K562 (cell line): ENCODE data around the gene CELSR1. TPM values are rescaled to one million over a fixed set of nuclear protein-coding genes. Genes with fewer than 3 reads are reported as not detected.

Source experiments
- ATAC-seq: fragments of 200-7000 bp; cut with Tn5 transposase; 3 replicates; pipeline ENCODE4 v1.9.1; 2020; ENCODE audit warnings: moderate library complexity
- BruUV-seq: library from RNA; stranded (reverse); fragments of 400-500 nt; replicated peaks from 2 replicates; lab custom pipeline; 2021; lab: Mats Ljungman, UMichigan
- CTCF ChIA-PET: fragments of 300-600 bp; formaldehyde crosslinking; extraction: SDS; loops from one replicate; lab custom pipeline; 2021; ENCODE audit warnings: low intra/inter-chr PET ratio; lab: Yijun Ruan, JAX
- POLR2A ChIA-PET: fragments of 300-600, 350-650 bp; sonication (Branson Sonifier 250); formaldehyde crosslinking; extraction: SDS; loops from one replicate; lab custom pipeline; 2021; ENCODE audit warnings: antibody characterized with exemption, inconsistent platforms; lab: Yijun Ruan, JAX
- DNase-seq, 4 experiments: peaks; one replicate each; pipeline versions ENCODE4 v3.0.0 to v3.0.0-alpha.2; 2011 to 2018; ENCODE audit warnings: low spot score in 3 of 4, mixed read lengths in 3 of 4; ENCODE audit errors: extremely low read depth in 1 of 4
- FAIRE-seq: peaks from 2 replicates; lab custom pipeline; 2011; peaks lifted over from hg19 to GRCh38; lab: Jason Lieb, UNC
- H2AFZ ChIP-seq: 2 replicates; pipeline ENCODE4 v1.6.0; 2011; ENCODE audit warnings: low read depth, low read length, control low read depth, inconsistent platforms
- H3K27ac ChIP-seq: fragments of 200-600 bp; 3 replicates; pipeline ENCODE4 v1.8.0; 2011; ENCODE audit warnings: low read depth, mild to moderate bottlenecking, control low read depth, inconsistent platforms, low read length, moderate library complexity, mixed read lengths; ENCODE audit errors: extremely low read depth
- H3K27me3 ChIP-seq, 2 experiments: fragments of 300-600 bp in 1 of 2; 2 replicates in 1 of 2; 3 replicates in 1 of 2; pipeline versions ENCODE4 v1.6.0 to v1.8.0; 2011; ENCODE audit warnings: inconsistent platforms in 2 of 2, low read length in 2 of 2, mild to moderate bottlenecking in 1 of 2, mixed read lengths in 1 of 2, moderate library complexity in 1 of 2; ENCODE audit not compliant: control insufficient read depth in 2 of 2, insufficient read depth in 2 of 2
- H3K36me3 ChIP-seq: fragments of 300-600 bp; 3 replicates; pipeline ENCODE4 v1.8.0; 2011; ENCODE audit warnings: mild to moderate bottlenecking, low read length, inconsistent platforms; ENCODE audit not compliant: control insufficient read depth, insufficient read depth
- H3K4me1 ChIP-seq, 2 experiments: fragments of 200-600 bp in 1 of 2; replicated peaks in 1 of 2; 2 replicates in 1 of 2; 3 replicates in 1 of 2; pipeline versions ENCODE4 v1.5.1 to v1.8.0; 2011; ENCODE audit warnings: inconsistent platforms in 2 of 2, low read length in 2 of 2, mild to moderate bottlenecking in 1 of 2, mixed read lengths in 1 of 2, moderate library complexity in 1 of 2; ENCODE audit not compliant: control insufficient read depth in 2 of 2, insufficient read depth in 2 of 2
- H3K4me2 ChIP-seq: 2 replicates; pipeline ENCODE4 v1.6.1; 2011; ENCODE audit warnings: low read length, control low read depth, inconsistent platforms, mixed read lengths; ENCODE audit not compliant: insufficient read depth
- H3K4me3 ChIP-seq: fragments of 200-600 bp; sonication (generic), shearing (Covaris generic); 2 replicates; pipeline ENCODE4 v1.5.1; 2016; ENCODE audit warnings: control low read depth, inconsistent platforms
- H3K79me2 ChIP-seq: fragments of 200-600 bp; 3 replicates; pipeline ENCODE4 v1.8.0; 2011; ENCODE audit warnings: low read length, inconsistent platforms; ENCODE audit not compliant: control insufficient read depth, insufficient read depth
- H3K9ac ChIP-seq, 2 experiments: 2 replicates each; pipeline versions ENCODE4 v1.6.0 to v1.6.1; 2011; ENCODE audit warnings: low read depth in 2 of 2, low read length in 2 of 2, control low read depth in 1 of 2, inconsistent platforms in 1 of 2, mild to moderate bottlenecking in 1 of 2, mixed read lengths in 1 of 2; ENCODE audit not compliant: insufficient read depth in 1 of 2
- H3K9me1 ChIP-seq: one replicate; pipeline ENCODE4 v1.6.0; 2011; ENCODE audit warnings: inconsistent platforms, mild to moderate bottlenecking, low read length, moderate library complexity; ENCODE audit not compliant: control insufficient read depth, insufficient read depth
- H3K9me3 ChIP-seq: replicated peaks from 2 replicates; pipeline ENCODE4 v1.5.1; 2011; ENCODE audit warnings: low read depth, low read length, inconsistent platforms; ENCODE audit not compliant: control insufficient read depth, insufficient read depth
- H4K20me1 ChIP-seq: replicated peaks from 2 replicates; pipeline ENCODE4 v1.6.1; 2011; ENCODE audit warnings: low read length, inconsistent platforms, mixed read lengths; ENCODE audit not compliant: control insufficient read depth, insufficient read depth
- ATF6 ChIP-seq: sonication (generic); formaldehyde crosslinking; IDR thresholded peaks from 2 replicates; pipeline ENCODE4 v1.4.0; 2020; ENCODE audit warnings: mild to moderate bottlenecking, missing genetic modification reagents
- BCLAF1 ChIP-seq, 2 experiments: fragments of 450-650 bp in 1 of 2; IDR thresholded peaks; 2 replicates each; pipeline ENCODE4 v1.6.1; 2011 to 2017; ENCODE audit warnings: low read depth in 2 of 2, antibody characterized with exemption in 1 of 2, borderline replicate concordance in 1 of 2, low read length in 1 of 2, mild to moderate bottlenecking in 1 of 2, mixed read lengths in 1 of 2; ENCODE audit not compliant: control insufficient read depth in 1 of 2
- EHMT2 ChIP-seq: fragments of 450-650 bp; IDR thresholded peaks from 2 replicates; pipeline ENCODE4 v1.6.1; 2018; ENCODE audit warnings: antibody characterized with exemption
- GABPB2 ChIP-seq: fragments of 250-450 bp; sonication (Bioruptor Pico); conservative IDR thresholded peaks from 2 replicates; pipeline ENCODE4 v1.5.1; 2021; ENCODE audit warnings: mild to moderate bottlenecking
- MTA3 ChIP-seq: fragments of 450-650 bp; formaldehyde crosslinking; IDR thresholded peaks from 2 replicates; pipeline ENCODE4 v1.6.1; 2017; ENCODE audit warnings: mild to moderate bottlenecking, borderline replicate concordance
- POLR2H ChIP-seq: IDR thresholded peaks from 2 replicates; pipeline ENCODE4 v1.6.1; 2016; ENCODE audit warnings: missing genetic modification characterization, low read depth, mild to moderate bottlenecking, control low read depth, missing compliant biosample characterization, moderate library complexity
- RFX5 ChIP-seq: IDR thresholded peaks from 2 replicates; pipeline ENCODE4 v1.6.1; 2011; ENCODE audit warnings: low read depth, mild to moderate bottlenecking, improper control_type of control experiment, low read length
- SRSF9 ChIP-seq: fragments of 200-400 bp; formaldehyde crosslinking; IDR thresholded peaks from 2 replicates; pipeline ENCODE4 v1.6.1; 2017; ENCODE audit warnings: low read depth, low read length, borderline replicate concordance
- TCF3 ChIP-seq: sonication (generic); formaldehyde crosslinking; IDR thresholded peaks from 2 replicates; pipeline ENCODE4 v1.4.0; 2020; ENCODE audit warnings: mild to moderate bottlenecking, missing genetic modification reagents
- TFE3 ChIP-seq: fragments of 450-650 bp; formaldehyde crosslinking; IDR thresholded peaks from 2 replicates; pipeline ENCODE4 v1.4.0; 2020; ENCODE audit warnings: mild to moderate bottlenecking, mixed read lengths
- TOE1 ChIP-seq, 2 experiments: fragments of 450-650 bp in 1 of 2; sonication (generic) in 1 of 2; formaldehyde crosslinking in 1 of 2; IDR thresholded peaks; 2 replicates each; pipeline versions ENCODE4 v1.7.1 to v1.8.0; 2016 to 2022; ENCODE audit warnings: borderline replicate concordance in 2 of 2, mild to moderate bottlenecking in 2 of 2, antibody characterized with exemption in 1 of 2, inconsistent platforms in 1 of 2, low read depth in 1 of 2, missing genetic modification reagents in 1 of 2, moderate library complexity in 1 of 2
- ZBTB8A ChIP-seq: fragments of 450-650 bp; IDR thresholded peaks from 2 replicates; pipeline ENCODE4 v1.6.1; 2018; ENCODE audit warnings: mild to moderate bottlenecking, moderate library complexity; ENCODE audit not compliant: partially characterized antibody
- ZNF316 ChIP-seq: fragments of 450-650 bp; IDR thresholded peaks from 2 replicates; pipeline ENCODE4 v1.6.1; 2016
- ZNF699 ChIP-seq: fragments of 250-450 bp; sonication (Bioruptor Pico); IDR thresholded peaks from 2 replicates; pipeline ENCODE4 v1.8.0; 2021; ENCODE audit warnings: mild to moderate bottlenecking, moderate library complexity; ENCODE audit not compliant: insufficient replicate concordance
- WGBS: fragments of 100-300 bp; shearing (Covaris generic); methylation state at CpG from one replicate; pipeline ENCODE4 v1.1.6; 2016; ENCODE audit warnings: low coverage, mixed read lengths; ENCODE audit not compliant: insufficient coverage; ENCODE audit errors: missing lambda C conversion rate; 5-methylcytosine and 5-hydroxymethylcytosine counted together
- in situ Hi-C: fragments of 300-500 bp; cut with MboI; formaldehyde crosslinking; loops from 4 replicates; pipeline ENCODE4 v1.15.0; 2018; ENCODE audit warnings: inconsistent platforms, mixed read lengths
- intact Hi-C: fragments of 100-400 bp; cut with micrococcal nuclease; formaldehyde crosslinking; loops from 2 replicates; pipeline ENCODE4 v1.14.2; 2022
- polyA plus RNA-seq, 8 experiments: library from polyadenylated mRNA; depleted of rRNA in 4 of 8; stranded (reverse) in 5 of 8; unstranded in 3 of 8; fragments of >200 nt; fragmentation: Nextera tagmentation in 2 of 8; fragmentation: Illumina TruSeq in 1 of 8; extraction: Ambion mirVana in 2 of 8; extraction: Trizol in 1 of 8; gene quantifications; 2 replicates each; pipeline versions ENCODE4 v1.2.1 to v1.2.3, GENCODE V29; 2011 to 2014; ENCODE audit warnings: inconsistent platforms in 1 of 8, missing spikeins in 1 of 8
- total RNA-seq, 7 experiments: library from RNA; depleted of rRNA in 6 of 7; stranded (reverse); fragments of >200 nt in 6 of 7; fragmentation: Illumina TruSeq in 2 of 7; extraction: Trizol in 2 of 7; gene quantifications; 2 replicates each; pipeline versions ENCODE4 v1.2.1 to v1.2.3, GENCODE V29; 2011 to 2021; ENCODE audit warnings: low replicate concordance in 1 of 7

The CELSR1 gene
- total and polyA plus RNA-seq, 9 of the 15 experiments (the other 6 are each of a cell fraction or from before 2014, with no cell fraction given): under 0.01 to 0.09 TPM; not detected in 7

GRCh38 chr22:46447906-46448305, 89.5 kb downstream of the CELSR1 start:
- no peak overlapping the region for H3K27ac ChIP-seq
- in situ Hi-C loops: no loop called here
- H3K9ac ChIP-seq: no peak overlapping the region
- no peak overlapping the region for H3K4me2 ChIP-seq
- H4K20me1 ChIP-seq: peaks cover 7% of the 10 kb centered on the region; the same call in 1 of the 2 replicates
- 0% methylated on average over 3 of the region's 5 CpGs for WGBS
- H3K27me3 ChIP-seq: peaks cover 10 to 53% of the 10 kb centered on the region in 2 experiments; a peak in 3 of 5 replicates
- no peaks in the 10 kb centered on the region for H3K36me3 ChIP-seq
- TF ChIP-seq ZNF316: no peak
- no peak for TF ChIP-seq ZNF699 (CRISPR knock-in tag)
- no peak for TF ChIP-seq TOE1 (IDR thresholded peaks at IDR 0.05; ENCODE audit: borderline replicate concordance)
- TF ChIP-seq TOE1 (CRISPR knock-in tag; IDR thresholded peaks at IDR 0.05; ENCODE audit: borderline replicate concordance, low read depth): no peak
- TF ChIP-seq POLR2H: no peak
- TF ChIP-seq TFE3 (CRISPR knock-in tag): no peak
- TF ChIP-seq GABPB2 (CRISPR knock-in tag): no peak
- no peak for TF ChIP-seq ATF6
- TF ChIP-seq MTA3: no peak
- TF ChIP-seq RFX5: no peak
- no peak for TF ChIP-seq TCF3 (CRISPR knock-in tag)
- TF ChIP-seq SRSF9: no peak
- TF ChIP-seq BCLAF1 (IDR thresholded peaks at IDR 0.05; ENCODE audit: borderline replicate concordance in 1 of 2, control insufficient read depth in 1 of 2, low read depth in 2 of 2, low read length in 1 of 2): no peak
- no peak for TF ChIP-seq ZBTB8A
- no peak for TF ChIP-seq EHMT2
- no peak overlapping the region for H3K4me3 ChIP-seq
- H3K4me1 ChIP-seq: peaks cover 0 to 8% of the 10 kb centered on the region in 2 experiments; a peak in 1 of 5 replicates
- DNase-seq: no peak
- ATAC-seq: no peak
- intact Hi-C loops: no loop called here
- CTCF ChIA-PET: no interaction called here
- no peaks in the 10 kb centered on the region for H3K9me3 ChIP-seq
- FAIRE-seq: no peak
- no peaks in the 10 kb centered on the region for H3K79me2 ChIP-seq
- BruUV-seq: no TSS peak
- POLR2A ChIA-PET: interaction anchor here (1.1 kb wide), 1 partner anchor 40 kb away, joined by 4 read pairs; no protein-coding TSS in a partner anchor
- H2AFZ ChIP-seq: no peak overlapping the region
- H3K9me1 ChIP-seq: no peaks in the 10 kb centered on the region
